ENCODE results near the gene SP100. TPM values are rescaled to one million over a fixed set of nuclear protein-coding genes. Genes with fewer than 3 reads are reported as not detected.

Gene SP100
- total and polyA plus RNA-seq, 2 of the 8 experiments (the other 6 are each of a cell fraction or from before 2014, with no cell fraction given), result 0.06 to 1.1 TPM

DNA sequence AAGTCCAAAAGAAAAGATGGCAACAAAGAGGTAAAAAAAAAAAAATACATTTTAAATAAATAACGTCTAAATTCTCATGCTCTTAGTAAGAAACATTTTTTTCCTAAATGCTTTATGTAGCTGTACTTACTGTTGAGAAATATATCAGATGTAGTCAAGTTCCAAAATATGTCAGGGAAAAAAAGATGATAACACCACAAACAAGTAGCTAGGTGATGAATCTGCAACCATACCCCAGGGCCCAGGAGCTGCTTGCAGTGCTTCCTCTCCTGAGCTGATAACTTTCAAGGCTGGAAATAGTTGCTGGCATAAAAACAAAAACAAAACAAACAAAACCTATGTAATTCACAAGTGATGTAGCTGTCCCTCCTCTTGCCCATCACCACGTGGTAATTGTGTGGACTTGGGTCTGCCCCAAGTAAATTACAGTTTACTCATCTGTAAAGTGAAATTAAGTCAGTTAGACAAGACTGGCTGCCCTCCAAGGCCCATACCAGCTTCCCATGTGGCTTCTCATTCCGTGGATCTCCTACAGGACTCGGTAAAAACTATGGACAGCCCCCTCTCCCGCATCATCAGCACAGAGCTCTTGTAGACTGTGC is 82.6 kb downstream of the SP100 start:
- Histone ChIP-seq H2BK12ac (ENCODE audit: low read depth, low read length) (no peak overlapping the region), H2AFZ (ENCODE audit: low read length) (no peak overlapping the region), H3K4me1 (replicated peaks in 1 of 4; ENCODE audit: control insufficient read depth in 3 of 4, insufficient read depth in 4 of 4, low read length in 3 of 4) (no peaks in the 10 kb centered on the region), H4K20me1 (replicated peaks in 1 of 2; ENCODE audit: control insufficient read depth in 1 of 2, insufficient read depth in 2 of 2, low read length in 2 of 2) (no peaks in the 10 kb centered on the region), H3K4me2 (ENCODE audit: insufficient read depth in 1 of 2, low read depth in 2 of 2, low read length in 2 of 2) (no peak overlapping the region), H3K36me3 (ENCODE audit: control insufficient read depth in 2 of 4, insufficient read depth in 4 of 4, low read length in 3 of 4) (no peaks in the 10 kb centered on the region), H4K91ac (replicated peaks; ENCODE audit: insufficient read length, low read length) (no peak overlapping the region), H3K79me2 (ENCODE audit: control insufficient read depth in 1 of 2, insufficient read depth in 2 of 2, low read length in 2 of 2) (no peaks in the 10 kb centered on the region), H3K79me1 (ENCODE audit: low read depth, low read length) (no peaks in the 10 kb centered on the region), H3K4ac (replicated peaks; ENCODE audit: insufficient read length, low read depth, low read length) (no peak overlapping the region), H2BK15ac (ENCODE audit: low read length) (no peak overlapping the region), H3K9ac (replicated peaks in 1 of 4; ENCODE audit: extremely low read depth in 1 of 4, low read depth in 3 of 4, low read length in 3 of 4) (no peak overlapping the region), H3K56ac (replicated peaks; ENCODE audit: insufficient read length, low read depth, low read length) (no peak overlapping the region), H3K23me2 (ENCODE audit: low read depth, low read length) (no peaks in the 10 kb centered on the region), H2BK120ac (replicated peaks; ENCODE audit: low read depth, low read length) (no peak overlapping the region), H3K18ac (ENCODE audit: extremely low read depth, low read length) (no peak overlapping the region), H2AK5ac (ENCODE audit: low read depth, low read length) (no peak overlapping the region), H3K4me3 (ENCODE audit: extremely low read depth in 1 of 4, insufficient read depth in 2 of 4, low read depth in 3 of 4, low read length in 4 of 4) (no peak overlapping the region), H4K5ac (ENCODE audit: insufficient read length, low read depth, low read length) (no peak overlapping the region), H3K23ac (ENCODE audit: insufficient read length) (no peak overlapping the region), H2BK5ac (ENCODE audit: low read depth, low read length) (no peak overlapping the region), H3K27ac (ENCODE audit: low read depth, low read length) (no peak overlapping the region), H2BK20ac (ENCODE audit: low read length) (no peak overlapping the region), H3K9me3 (ENCODE audit: insufficient read depth in 2 of 2, low read depth in 1 of 2, low read length in 1 of 2) (no peaks in the 10 kb centered on the region), H3K14ac (ENCODE audit: insufficient read length) (no peak overlapping the region), H3K27me3 (replicated peaks in 1 of 4; ENCODE audit: control insufficient read depth in 3 of 4, extremely low read depth in 1 of 4, insufficient read depth in 3 of 4, low read length in 3 of 4) (no peaks in the 10 kb centered on the region), H4K8ac (ENCODE audit: extremely low read depth, insufficient read depth, low read length) (no peak overlapping the region)
- WGBS, 2 experiments (ENCODE audit: extremely low coverage in 1 of 2, insufficient coverage in 1 of 2, insufficient read length in 1 of 2, insufficient replicate concordance in 2 of 2, low coverage in 1 of 2, low lambda C conversion rate in 2 of 2, missing lambda C conversion rate in 1 of 2), result 82% methylated on average over 5 of the region's 5 CpGs; no CpG with 5 or more reads in 1 of the 2 experiments
- TF ChIP-seq SP2 (IDR thresholded peaks at IDR 0.05; ENCODE audit: low read length) (no peak), JUND (IDR thresholded peaks at IDR 0.05; ENCODE audit: low read length) (no peak), ATF3 (IDR thresholded peaks at IDR 0.05; ENCODE audit: insufficient read depth, low read depth, low read length) (no peak), RAD21 (IDR thresholded peaks at IDR 0.05 in 1 of 2, conservative IDR thresholded peaks at IDR 0.05 in 1 of 2; ENCODE audit: low read depth in 2 of 2, low read length in 2 of 2) (no peak), KDM1A (IDR thresholded peaks at IDR 0.05; ENCODE audit: borderline replicate concordance, low read length) (no peak), ASH2L (IDR thresholded peaks at IDR 0.05; ENCODE audit: low read length) (no peak), NRF1 (IDR thresholded peaks at IDR 0.05; ENCODE audit: low read depth, low read length) (no peak), BACH1 (IDR thresholded peaks at IDR 0.05; ENCODE audit: low read length) (no peak), SUZ12 (IDR thresholded peaks at IDR 0.05; ENCODE audit: low read length) (no peak)
- no peak for DNase-seq (ENCODE audit: low read depth in 1 of 2, low spot score in 2 of 2)
- FAIRE-seq, result no peak
- POLR2A ChIA-PET (ENCODE audit: partially characterized antibody), result no interaction called here
- CTCF ChIA-PET (ENCODE audit: partially characterized antibody), result interaction anchor here (0.6 to 1.3 kb wide), 5 partner anchors 11 to 509 kb away, joined by 3 to 6 read pairs (median 3); no protein-coding TSS in a partner anchor
